22Rv1 (cell line): ENCODE measurements around the gene ADIPOQ.
"Not testable (repeated sequence)": the region's sequence is repeated elsewhere in the genome, so short reads cannot be mapped to it uniquely, and the experiment has no call there.

Source experiments
- ZFX ChIP-seq: fragments of 450-650 bp; IDR thresholded peaks from 2 replicates; pipeline ENCODE4 v1.6.1; 2017; ENCODE audit warnings: antibody characterized with exemption, borderline replicate concordance
- TF ChIP-seq, protein P1 (sequence below): fragments of 450-650 bp; IDR thresholded peaks from 2 replicates; pipeline ENCODE4 v1.5.1; 2017; ENCODE audit warnings: mild to moderate bottlenecking

DNA sequence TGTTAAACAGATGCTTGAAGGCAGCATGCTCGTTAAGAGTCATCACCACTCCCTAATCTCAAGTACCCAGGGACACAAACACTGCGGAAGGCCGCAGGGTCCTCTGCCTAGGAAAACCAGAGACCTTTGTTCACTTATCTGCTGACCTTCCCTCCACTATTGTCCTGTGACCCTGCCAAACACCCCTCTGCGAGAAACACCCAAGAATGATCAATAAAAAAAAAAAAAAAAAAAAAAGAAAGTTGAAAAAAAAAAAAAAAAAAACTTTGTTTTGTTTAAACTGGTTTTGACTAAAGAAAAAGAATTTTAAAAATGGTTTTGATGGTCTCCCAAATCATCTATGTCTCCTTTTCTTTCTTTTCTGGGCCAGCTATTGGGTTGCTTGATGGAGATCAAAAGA, 32.3 kb downstream of the ADIPOQ start:
- TF ChIP-seq, protein P1, sequence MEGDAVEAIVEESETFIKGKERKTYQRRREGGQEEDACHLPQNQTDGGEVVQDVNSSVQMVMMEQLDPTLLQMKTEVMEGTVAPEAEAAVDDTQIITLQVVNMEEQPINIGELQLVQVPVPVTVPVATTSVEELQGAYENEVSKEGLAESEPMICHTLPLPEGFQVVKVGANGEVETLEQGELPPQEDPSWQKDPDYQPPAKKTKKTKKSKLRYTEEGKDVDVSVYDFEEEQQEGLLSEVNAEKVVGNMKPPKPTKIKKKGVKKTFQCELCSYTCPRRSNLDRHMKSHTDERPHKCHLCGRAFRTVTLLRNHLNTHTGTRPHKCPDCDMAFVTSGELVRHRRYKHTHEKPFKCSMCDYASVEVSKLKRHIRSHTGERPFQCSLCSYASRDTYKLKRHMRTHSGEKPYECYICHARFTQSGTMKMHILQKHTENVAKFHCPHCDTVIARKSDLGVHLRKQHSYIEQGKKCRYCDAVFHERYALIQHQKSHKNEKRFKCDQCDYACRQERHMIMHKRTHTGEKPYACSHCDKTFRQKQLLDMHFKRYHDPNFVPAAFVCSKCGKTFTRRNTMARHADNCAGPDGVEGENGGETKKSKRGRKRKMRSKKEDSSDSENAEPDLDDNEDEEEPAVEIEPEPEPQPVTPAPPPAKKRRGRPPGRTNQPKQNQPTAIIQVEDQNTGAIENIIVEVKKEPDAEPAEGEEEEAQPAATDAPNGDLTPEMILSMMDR: not testable (repeated sequence)
- not testable (repeated sequence) for TF ChIP-seq ZFX
